GM19397 (cell line): Measurements from ENCODE around the gene ATP11B.
A peak's percentile ranks its signal among the peaks of the same experiment; 100 is the strongest.

Experiments used
- ATAC-seq: cut with Tn5 transposase; IDR thresholded peaks from one replicate; pipeline ENCODE4 v1.9.1; 2021; ENCODE audit warnings: mild to moderate bottlenecking, moderate library complexity; ENCODE audit not compliant: unreplicated experiment

Gene ATP11B

DNA sequence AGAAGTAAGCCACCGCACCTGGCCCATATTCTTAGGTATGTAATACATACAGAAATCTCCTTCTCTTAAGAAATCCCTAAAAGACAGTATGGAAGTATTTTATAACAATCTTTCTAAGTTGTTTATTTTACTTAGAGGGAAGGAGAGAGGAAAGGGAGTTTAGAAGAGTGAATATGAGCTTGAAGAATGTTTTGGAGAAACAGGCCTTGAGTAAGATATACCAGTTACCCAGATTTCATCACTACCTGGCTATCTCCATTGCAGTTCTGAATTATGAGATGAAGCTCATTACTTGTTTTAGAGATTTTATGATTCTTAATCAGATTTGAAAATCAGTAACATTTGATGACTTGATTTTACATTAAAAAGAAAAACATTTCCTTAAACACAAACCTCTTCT lies 115.2 kb downstream of the ATP11B start:
- no peak for ATAC-seq

GRCh38 chr3:182909318-182910040 lies 116.2 kb downstream of the ATP11B start:
- ATAC-seq, result no peak

GRCh38 chr3:182910936-182911781 lies 117.9 kb downstream of the ATP11B start:
- no peak for ATAC-seq

DNA sequence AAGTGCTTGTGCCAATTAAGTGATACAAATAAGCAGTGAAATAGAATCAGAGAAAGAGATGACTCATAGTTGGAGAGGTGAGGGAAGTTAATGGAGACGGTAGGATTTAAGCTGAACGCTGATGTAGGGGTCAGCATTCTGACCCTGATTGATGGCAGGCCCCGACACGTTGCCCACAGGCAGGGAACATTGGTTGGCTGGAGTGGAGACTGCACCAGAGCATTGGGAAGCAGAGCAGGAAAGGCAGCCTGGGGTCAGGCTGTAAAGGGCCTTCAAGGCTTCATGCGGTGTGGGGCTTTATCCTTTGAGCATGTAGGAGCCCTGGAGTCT lies 118.4 kb downstream of the ATP11B start:
- no peak for ATAC-seq

GRCh38 chr3:182912474-182912873 lies 119.2 kb downstream of the ATP11B start:
- ATAC-seq, result no peak

DNA sequence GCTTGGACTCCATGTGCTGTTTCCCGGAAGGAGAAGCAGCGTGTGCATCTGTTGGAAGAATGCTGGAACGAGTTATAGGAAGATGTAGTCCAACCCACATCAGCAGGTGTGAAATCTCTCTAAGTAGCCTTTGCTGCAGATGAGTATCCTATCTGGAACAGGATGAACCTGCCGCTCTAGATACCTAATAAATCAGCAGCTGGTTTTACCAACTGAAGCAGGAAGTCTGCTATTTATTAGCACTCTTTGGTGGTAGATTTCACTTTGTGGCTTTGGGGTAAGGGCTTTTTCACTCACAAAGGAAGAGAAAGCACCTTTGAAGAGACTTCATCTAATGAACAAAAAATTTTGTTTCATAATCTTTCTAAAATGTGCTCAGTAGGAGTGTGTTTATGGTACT lies 120.6 kb downstream of the ATP11B start:
- ATAC-seq, result peak; percentile 92

- no peak for ATAC-seq
Observed at GRCh38 chr3:182914341-182914740, 121.0 kb downstream of the ATP11B start.

DNA sequence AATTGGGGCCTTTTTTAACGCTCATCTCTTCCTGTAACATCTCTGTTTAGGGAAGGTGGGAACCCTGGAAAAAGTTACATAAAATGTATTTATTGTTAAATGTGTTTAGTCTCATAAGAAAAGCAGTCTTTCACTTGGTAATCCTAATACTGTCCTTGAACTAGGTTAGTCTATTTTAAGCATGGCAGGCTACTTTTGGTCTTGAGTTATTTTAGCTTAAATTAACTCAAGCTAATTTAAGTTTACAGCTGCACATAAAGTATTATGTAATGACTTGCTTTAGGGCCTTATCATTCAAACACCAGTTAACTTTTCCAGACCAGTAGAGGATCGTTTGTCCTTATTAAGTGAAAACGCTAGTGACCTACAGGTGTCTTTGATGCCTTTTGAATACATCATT lies 123.8 kb downstream of the ATP11B start:
- ATAC-seq, result no peak

DNA sequence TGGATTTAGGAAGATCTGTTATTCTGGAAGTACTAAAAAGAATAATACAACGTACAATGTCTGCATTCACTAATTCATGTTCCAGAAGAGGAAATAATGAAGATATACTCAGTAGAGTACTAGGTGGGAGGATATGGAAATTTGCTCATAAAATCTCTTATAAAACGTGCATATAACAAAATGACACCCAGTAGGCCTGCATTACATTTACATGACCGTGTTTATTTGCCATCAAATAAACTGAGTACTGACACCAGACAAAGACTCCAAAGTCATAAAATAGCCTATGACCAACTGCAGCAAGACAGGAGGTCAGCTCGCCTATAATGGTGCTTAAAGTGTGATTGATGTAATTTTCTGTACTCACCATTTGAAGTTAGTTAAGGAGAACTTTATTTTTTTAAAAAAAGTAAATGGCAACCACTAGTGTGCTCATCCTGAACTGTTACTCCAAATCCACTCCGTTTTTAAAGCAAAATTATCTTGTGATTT lies 126.6 kb downstream of the ATP11B start:
- ATAC-seq, result no peak

- ATAC-seq, result no peak
Observed at GRCh38 chr3:182920515-182921084, 127.3 kb downstream of the ATP11B start.

GRCh38 chr3:182921665-182922355 lies 128.5 kb downstream of the ATP11B start:
- ATAC-seq, result no peak

- ATAC-seq, result peak; percentile 97
Observed at GRCh38 chr3:182925330-182925943, 132.1 kb downstream of the ATP11B start.

- peak; percentile 16 for ATAC-seq
Observed at GRCh38 chr3:182925944-182926337, 132.6 kb downstream of the ATP11B start.

GRCh38 chr3:182935803-182936202 lies 142.5 kb downstream of the ATP11B start:
- no peak for ATAC-seq

- no peak for ATAC-seq
Observed at GRCh38 chr3:182936239-182936917, 143.1 kb downstream of the ATP11B start.

- no peak for ATAC-seq
Observed at GRCh38 chr3:182936918-182937285, 143.6 kb downstream of the ATP11B start.

DNA sequence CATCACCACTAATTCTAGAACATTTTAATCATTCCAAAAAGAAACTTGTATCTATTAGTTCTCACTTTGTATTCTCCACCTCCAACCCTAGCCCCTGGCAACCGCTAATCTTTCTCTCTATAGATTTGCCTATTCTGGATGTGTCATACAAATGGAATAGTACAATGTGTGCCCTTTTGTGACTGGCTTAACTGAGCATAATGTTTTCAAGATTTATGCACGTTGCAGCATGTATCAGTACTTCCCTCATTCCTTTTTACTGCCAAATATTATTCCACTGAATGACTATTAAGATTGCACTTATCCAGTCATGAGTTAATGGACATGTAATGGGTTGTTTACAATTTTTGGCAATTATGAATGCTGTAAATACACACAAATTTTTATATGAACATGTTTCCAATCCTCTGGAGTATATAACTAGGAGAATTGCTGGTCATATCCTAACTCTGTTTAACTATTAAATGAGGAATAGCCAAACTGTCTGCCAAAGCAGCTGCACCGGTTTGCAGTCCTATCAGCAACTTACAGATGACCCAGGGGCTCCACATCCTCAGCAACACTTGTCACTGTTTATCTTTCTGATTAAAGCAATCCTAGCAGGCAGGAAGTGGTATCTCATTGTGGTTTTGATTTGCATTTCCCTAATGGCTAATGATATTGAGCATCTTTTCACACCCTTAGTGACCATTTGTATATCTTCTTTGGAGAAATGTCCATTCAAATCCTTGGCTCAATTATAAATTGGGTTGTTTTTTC lies 144.2 kb downstream of the ATP11B start:
- ATAC-seq, result peak; percentile 88

DNA sequence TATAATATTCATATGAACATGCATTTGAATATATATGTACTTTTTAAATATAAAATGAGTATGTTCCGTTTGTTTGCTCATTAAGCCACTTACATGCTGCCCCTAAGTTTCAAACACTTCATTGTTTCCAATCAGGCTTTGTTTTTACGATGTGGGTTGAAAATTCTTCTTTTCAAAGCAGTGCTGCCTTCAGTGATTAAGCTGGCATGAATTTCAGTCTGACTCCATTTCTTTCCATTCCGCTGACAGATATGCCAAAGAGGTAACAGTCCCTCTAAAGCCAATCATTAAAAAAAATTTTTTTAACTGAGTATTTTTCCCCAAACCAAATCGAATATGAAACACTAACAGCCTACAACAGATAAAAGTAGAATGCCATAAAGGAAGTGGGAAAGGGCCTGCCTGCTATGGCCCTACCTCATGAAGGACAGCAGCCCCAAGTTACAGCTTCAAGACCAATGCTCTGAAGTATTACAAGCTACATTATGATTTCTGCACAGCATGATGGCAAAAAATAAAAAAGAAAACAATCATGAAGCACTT lies 147.0 kb downstream of the ATP11B start:
- no peak for ATAC-seq

GRCh38 chr3:182941719-182942118 lies 148.4 kb downstream of the ATP11B start:
- no peak for ATAC-seq
